HepG2 (cell line): Measurements from ENCODE around the gene GHRL. TPM values are rescaled to one million over a fixed set of nuclear protein-coding genes. Genes with fewer than 3 reads are reported as not detected.

Source experiments
- ARNT ChIP-seq: fragments of 450-650 bp; IDR thresholded peaks from 2 replicates; pipeline ENCODE4 v1.6.1; 2017
- ATF7-NPFF ChIP-seq: sonication (generic); formaldehyde crosslinking; IDR thresholded peaks from 2 replicates; pipeline ENCODE4 v1.8.1; 2023; ENCODE audit warnings: mild to moderate bottlenecking, low read depth, missing genetic modification reagents, moderate library complexity
- BORCS8-MEF2B ChIP-seq: sonication (generic); formaldehyde crosslinking; IDR thresholded peaks from 2 replicates; pipeline ENCODE4 v1.8.0; 2022; ENCODE audit warnings: mild to moderate bottlenecking, missing genetic modification reagents
- CBFB ChIP-seq: sonication (generic); formaldehyde crosslinking; IDR thresholded peaks from 2 replicates; pipeline ENCODE4 v1.4.0; 2020; ENCODE audit warnings: missing genetic modification reagents
- CTCF ChIP-seq: sonication (generic); formaldehyde crosslinking; IDR thresholded peaks from 2 replicates; pipeline ENCODE4 v1.5.0; 2020; ENCODE audit warnings: mild to moderate bottlenecking, missing genetic modification reagents, moderate library complexity
- FLYWCH1 ChIP-seq: sonication (generic); formaldehyde crosslinking; IDR thresholded peaks from 2 replicates; pipeline ENCODE4 v1.8.1; 2023; ENCODE audit warnings: mild to moderate bottlenecking, missing genetic modification reagents
- FOXC1 ChIP-seq: sonication (generic); formaldehyde crosslinking; IDR thresholded peaks from 2 replicates; pipeline ENCODE4 v1.8.0; 2022; ENCODE audit warnings: mild to moderate bottlenecking, missing genetic modification reagents, borderline replicate concordance
- HDAC1 ChIP-seq: sonication (generic); formaldehyde crosslinking; IDR thresholded peaks from 2 replicates; pipeline ENCODE4 v1.5.1; 2020; ENCODE audit warnings: mild to moderate bottlenecking, missing genetic modification reagents
- IKZF4 ChIP-seq: sonication (generic); formaldehyde crosslinking; IDR thresholded peaks from 2 replicates; pipeline ENCODE4 v1.5.1; 2020; ENCODE audit warnings: borderline replicate concordance, mild to moderate bottlenecking, low read depth, missing genetic modification reagents; ENCODE audit errors: not compliant biosample characterization
- IRX3 ChIP-seq: sonication (generic); formaldehyde crosslinking; IDR thresholded peaks from 2 replicates; pipeline ENCODE4 v1.8.1; 2023; ENCODE audit warnings: mild to moderate bottlenecking, low read depth, missing genetic modification reagents, borderline replicate concordance
- KDM2A ChIP-seq: sonication (generic); formaldehyde crosslinking; IDR thresholded peaks from 2 replicates; pipeline ENCODE4 v1.4.0; 2020; ENCODE audit warnings: low read depth, missing genetic modification reagents, borderline replicate concordance
- KMT2A ChIP-seq: sonication (generic); formaldehyde crosslinking; IDR thresholded peaks from 2 replicates; pipeline ENCODE4 v1.4.0; 2020; ENCODE audit warnings: missing genetic modification reagents
- KMT2B ChIP-seq: IDR thresholded peaks from 2 replicates; pipeline ENCODE4 v1.6.1; 2016; ENCODE audit warnings: missing genetic modification reagents, missing compliant biosample characterization
- MTA1 ChIP-seq: sonication (generic); formaldehyde crosslinking; IDR thresholded peaks from 2 replicates; pipeline ENCODE4 v1.4.0; 2020; ENCODE audit warnings: missing genetic modification reagents, mild to moderate bottlenecking, borderline replicate concordance
- RFXAP ChIP-seq: sonication (generic); formaldehyde crosslinking; IDR thresholded peaks from 2 replicates; pipeline ENCODE4 v1.4.0; 2020; ENCODE audit warnings: missing genetic modification reagents, borderline replicate concordance
- SALL1 ChIP-seq: sonication (generic); formaldehyde crosslinking; IDR thresholded peaks from 2 replicates; pipeline ENCODE4 v1.8.0; 2022; ENCODE audit warnings: mild to moderate bottlenecking, missing genetic modification reagents
- TFE3 ChIP-seq: IDR thresholded peaks from 2 replicates; pipeline ENCODE4 v1.6.1; 2016
- TMF1 ChIP-seq: sonication (generic); formaldehyde crosslinking; IDR thresholded peaks from 2 replicates; pipeline ENCODE4 v1.8.1; 2022; ENCODE audit warnings: low read depth, missing genetic modification reagents
- ZFP36L2 ChIP-seq: sonication (generic); formaldehyde crosslinking; IDR thresholded peaks from 2 replicates; pipeline ENCODE4 v1.4.0; 2020; ENCODE audit warnings: missing genetic modification reagents
- ZFP91 ChIP-seq: sonication (generic); formaldehyde crosslinking; IDR thresholded peaks from 2 replicates; pipeline ENCODE4 v1.9.0; 2022; ENCODE audit warnings: missing genetic modification reagents, mild to moderate bottlenecking, borderline replicate concordance
- ZNF12 ChIP-seq: sonication (generic); formaldehyde crosslinking; IDR thresholded peaks from 2 replicates; pipeline ENCODE4 v1.5.0; 2020; ENCODE audit warnings: missing genetic modification reagents
- ZNF354B ChIP-seq: sonication (generic); formaldehyde crosslinking; IDR thresholded peaks from 2 replicates; pipeline ENCODE4 v1.8.0; 2022; ENCODE audit warnings: mild to moderate bottlenecking, missing genetic modification reagents
- ZNF567 ChIP-seq: sonication (generic); formaldehyde crosslinking; IDR thresholded peaks from 2 replicates; pipeline ENCODE4 v1.8.1; 2023; ENCODE audit warnings: mild to moderate bottlenecking, missing genetic modification reagents, borderline replicate concordance
- ZSCAN20 ChIP-seq: sonication (generic); formaldehyde crosslinking; IDR thresholded peaks from 2 replicates; pipeline ENCODE4 v1.4.0; 2020; ENCODE audit warnings: missing genetic modification reagents, mild to moderate bottlenecking, borderline replicate concordance
- polyA plus RNA-seq, 8 experiments: library from polyadenylated mRNA; depleted of rRNA in 3 of 8; stranded (reverse) in 7 of 8; unstranded in 1 of 8; fragments of >200 nt; fragmentation: Illumina TruSeq in 4 of 8; extraction: Trizol in 4 of 8; gene quantifications; 2 replicates each; pipeline versions ENCODE4 v1.2.1 to v1.2.3, GENCODE V29; 2011 to 2016; ENCODE audit warnings: low read depth in 4 of 8, missing spikeins in 1 of 8, mixed read lengths in 1 of 8; ENCODE audit not compliant: insufficient read depth in 1 of 8
- total RNA-seq, 5 experiments: library from RNA; depleted of rRNA; stranded (reverse); fragments of >200 nt; fragmentation: Illumina TruSeq; extraction: Trizol; gene quantifications; 2 replicates each; pipeline ENCODE4 v1.2.3, GENCODE V29; 2016; ENCODE audit warnings: low read depth in 1 of 5

The GHRL gene
- total and polyA plus RNA-seq, 2 of the 13 experiments (the other 11 are each of a cell fraction or from before 2014, with no cell fraction given): 0.09 TPM; not detected in 1

DNA sequence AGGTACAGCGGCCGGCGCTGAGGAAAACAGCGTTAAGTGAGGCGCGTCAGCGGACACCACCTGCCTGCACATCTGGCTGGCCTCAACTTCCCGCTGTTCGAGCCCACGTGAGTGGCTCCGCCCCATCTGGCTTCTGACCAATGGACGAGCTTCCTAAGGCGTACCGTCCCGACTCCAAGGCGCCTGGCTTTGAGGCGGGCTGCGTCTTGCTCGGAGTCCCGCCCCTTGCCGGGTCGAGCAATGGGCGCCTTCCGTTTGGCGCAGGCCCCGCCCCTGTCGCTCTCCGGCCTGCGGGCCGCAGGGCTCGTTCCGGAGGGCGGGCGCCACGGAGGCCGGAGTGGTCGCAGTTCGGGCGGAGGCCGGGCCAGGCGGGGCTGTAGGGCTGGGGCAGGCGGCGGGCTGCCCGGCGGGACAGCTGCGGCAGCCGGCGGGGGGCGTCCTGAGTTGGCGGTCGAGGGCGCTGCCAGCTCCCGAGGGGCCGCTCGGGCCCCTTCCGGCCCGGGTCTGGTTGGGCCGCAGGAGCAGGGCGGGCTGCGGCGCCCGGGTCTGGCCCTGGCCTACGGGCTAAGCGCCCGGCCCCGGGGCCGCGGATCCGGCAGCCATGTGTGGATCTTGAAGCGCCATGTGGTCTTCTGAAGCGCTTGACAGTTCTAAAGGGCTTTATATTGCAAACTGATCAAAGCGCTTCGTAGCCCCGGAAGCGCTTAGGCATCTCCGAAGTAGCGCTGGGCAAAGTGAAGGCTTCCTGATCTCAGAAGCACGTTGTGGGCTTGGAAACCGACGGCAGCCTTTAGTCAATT, 44.4 kb downstream of the GHRL start, which contains the start of gene TATDN2 (continued):
- peak; percentile 22; the same call in 1 of the 2 replicates for TF ChIP-seq KMT2B (CRISPR knock-in tag)
- no peak for TF ChIP-seq ARNT
- TF ChIP-seq TMF1 (CRISPR knock-in tag): no peak; the same call in 1 of the 2 replicates
- TF ChIP-seq ZNF567 (CRISPR knock-in tag): 0 out of 2 replicates have a peak, but pooled peaks have one; percentile 81
- peak; percentile 43; the same call in 1 of the 2 replicates for TF ChIP-seq FOXC1
- peak; percentile 34; the same call in 1 of the 2 replicates for TF ChIP-seq KDM2A (CRISPR knock-in tag)
- no peak for TF ChIP-seq ZNF12
- TF ChIP-seq MTA1 (CRISPR knock-in tag): peak; percentile 51; the same call in 1 of the 2 replicates
- peak; percentile 64; the same call in 1 of the 2 replicates for TF ChIP-seq CBFB
- TF ChIP-seq IKZF4 (CRISPR knock-in tag): peak; percentile 32
- 0 out of 2 replicates have a peak, but pooled peaks have one; percentile 30 for TF ChIP-seq KMT2A (CRISPR knock-in tag)
- TF ChIP-seq IRX3: peak; percentile 64; the same call in 1 of the 2 replicates
- TF ChIP-seq FLYWCH1 (CRISPR knock-in tag): no peak
- TF ChIP-seq CTCF (CRISPR knock-in tag): peak; percentile 33; the same call in 1 of the 2 replicates
- TF ChIP-seq ZNF354B (CRISPR knock-in tag): no peak
- TF ChIP-seq TFE3 (CRISPR knock-in tag): peak; percentile 64; the same call in 1 of the 2 replicates
- TF ChIP-seq SALL1 (CRISPR knock-in tag): peak; percentile 68
- peak; percentile 51; the same call in 1 of the 2 replicates for TF ChIP-seq HDAC1 (CRISPR knock-in tag)
- TF ChIP-seq RFXAP (CRISPR knock-in tag): peak; percentile 82; the same call in 1 of the 2 replicates
- 0 out of 2 replicates have a peak, but pooled peaks have one; percentile 35 for TF ChIP-seq ZFP91
- peak; percentile 95 for TF ChIP-seq ATF7-NPFF (CRISPR knock-in tag)
- peak; percentile 37; the same call in 1 of the 2 replicates for TF ChIP-seq ZSCAN20
- TF ChIP-seq ZFP36L2: no peak
- peak; percentile 18; the same call in 1 of the 2 replicates for TF ChIP-seq BORCS8-MEF2B (CRISPR knock-in tag)
